PC-9 (cell line): ENCODE results near the gene KLHL8. TPM values are rescaled to one million over a fixed set of nuclear protein-coding genes. Genes with fewer than 3 reads are reported as not detected.

Experiments used
- BruUV-seq: library from RNA; stranded (reverse); fragments of 400-500 nt; replicated peaks from 2 replicates; lab custom pipeline; 2021; lab: Mats Ljungman, UMichigan
- CTCF ChIA-PET: fragments of 300-600 bp; sonication (Branson Sonifier 250); formaldehyde crosslinking; loops from one replicate; lab custom pipeline; 2022; ENCODE audit warnings: antibody characterized with exemption; lab: Charles Lee
- POLR2A ChIA-PET: fragments of 300-600 bp; sonication (Branson Sonifier 250); formaldehyde crosslinking; loops from one replicate; lab custom pipeline; 2022; ENCODE audit warnings: antibody characterized with exemption; ENCODE audit not compliant: unreplicated experiment; lab: Charles Lee
- DNase-seq, 2 experiments: peaks; one replicate each; pipeline versions ENCODE4 v3.0.0 to v3.0.0-alpha.2; 2015 to 2022; ENCODE audit warnings: mixed read lengths in 1 of 2
- H2AFZ ChIP-seq: fragments of 200-600 bp; sonication (generic); 2 replicates; pipeline ENCODE4 v1.8.1; 2017; ENCODE audit warnings: antibody characterized with exemption
- H3F3A ChIP-seq: fragments of 200-600 bp; sonication (generic); 2 replicates; pipeline ENCODE4 v1.8.1; 2017; ENCODE audit warnings: antibody characterized with exemption, mild to moderate bottlenecking, low read depth; ENCODE audit not compliant: insufficient read depth
- H3K27ac ChIP-seq: fragments of 200-600 bp; sonication (generic); 2 replicates; pipeline ENCODE4 v1.6.1; 2016; ENCODE audit warnings: mixed run types
- H3K27me3 ChIP-seq: fragments of 200-600 bp; sonication (generic); 2 replicates; pipeline ENCODE4 v1.6.1; 2016; ENCODE audit warnings: low read depth, mixed run types; ENCODE audit not compliant: insufficient read depth
- H3K36me3 ChIP-seq: fragments of 200-600 bp; sonication (generic); 2 replicates; pipeline ENCODE4 v1.6.1; 2016; ENCODE audit warnings: low read depth, mixed run types
- H3K4me1 ChIP-seq: fragments of 200-600 bp; sonication (generic); replicated peaks from 2 replicates; pipeline ENCODE4 v1.6.1; 2016; ENCODE audit warnings: mixed run types; ENCODE audit not compliant: insufficient read depth
- H3K4me2 ChIP-seq: fragments of 200-600 bp; sonication (generic); 2 replicates; pipeline ENCODE4 v1.6.1; 2017; ENCODE audit warnings: mixed run types
- H3K4me3 ChIP-seq: fragments of 200-600 bp; sonication (generic); 2 replicates; pipeline ENCODE4 v1.6.1; 2016; ENCODE audit warnings: mixed run types
- H3K79me2 ChIP-seq: fragments of 200-600 bp; sonication (generic); 2 replicates; pipeline ENCODE4 v1.6.1; 2017; ENCODE audit warnings: low read depth, mixed run types
- H3K9me2 ChIP-seq: fragments of 200-600 bp; sonication (generic); 2 replicates; pipeline ENCODE4 v1.8.1; 2017; ENCODE audit warnings: mild to moderate bottlenecking; ENCODE audit not compliant: insufficient read depth
- H3K9me3 ChIP-seq: fragments of 200-600 bp; sonication (generic); 2 replicates; pipeline ENCODE4 v1.8.1; 2016; ENCODE audit warnings: low read depth; ENCODE audit not compliant: insufficient read depth
- H4K20me1 ChIP-seq: fragments of 200-600 bp; sonication (generic); 2 replicates; pipeline ENCODE4 v1.8.1; 2017; ENCODE audit not compliant: insufficient read depth
- CTCF ChIP-seq: fragments of 200-600 bp; sonication (generic); conservative IDR thresholded peaks from 2 replicates; pipeline ENCODE4 v1.6.1; 2017; ENCODE audit warnings: mixed run types, antibody characterized with exemption, mild to moderate bottlenecking, moderate library complexity
- EZH2 ChIP-seq: fragments of 200-600 bp; sonication (generic); IDR thresholded peaks from 2 replicates; pipeline ENCODE4 v1.8.0; 2017; ENCODE audit warnings: antibody characterized with exemption, low read depth
- intact Hi-C: fragments of 100-400 bp; cut with micrococcal nuclease; formaldehyde crosslinking; loops from one replicate; pipeline ENCODE4 v1.10.0; 2022; ENCODE audit not compliant: unreplicated experiment
- total RNA-seq: library from RNA; stranded (reverse); gene quantifications from 2 replicates; pipeline ENCODE4 v1.2.3, GENCODE V29; 2021

Gene KLHL8
- total RNA-seq, 1 experiment from 2014 or later = 8.5 TPM

DNA sequence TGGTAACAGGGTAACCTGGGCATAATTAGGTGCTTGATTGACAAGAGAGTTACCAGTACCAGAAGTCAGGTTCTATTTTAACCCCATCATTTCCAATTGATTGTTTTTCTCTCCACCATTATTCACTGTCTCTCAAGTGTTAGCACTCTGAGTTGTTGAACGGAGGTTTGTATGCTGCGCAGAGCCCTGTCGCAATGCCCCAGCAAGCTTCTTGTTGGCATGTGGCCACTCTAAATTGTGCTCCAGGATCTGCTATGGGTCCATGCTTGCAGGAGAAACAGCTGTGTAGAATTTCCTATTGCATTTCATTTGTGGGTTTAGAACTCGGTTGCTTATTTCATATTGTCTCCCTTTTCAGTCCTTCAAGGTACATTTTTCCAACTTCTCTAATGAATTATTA lies 98.2 kb downstream of the KLHL8 start:
- DNase-seq = no peak
- no peaks in the 10 kb centered on the region for H3K36me3 ChIP-seq
- H3K27ac ChIP-seq = no peak overlapping the region
- no peak overlapping the region for H3K4me3 ChIP-seq
- H3K4me2 ChIP-seq = no peak overlapping the region
- H3K9me3 ChIP-seq = no peaks in the 10 kb centered on the region
- intact Hi-C loops = no loop called here
- no TSS peak for BruUV-seq
- CTCF ChIA-PET = interaction anchor here (0.6 kb wide), 1 partner anchor 31 kb away, joined by 3 read pairs; no protein-coding TSS in a partner anchor
- H3K4me1 ChIP-seq = no peaks in the 10 kb centered on the region
- no peaks in the 10 kb centered on the region for H3F3A ChIP-seq
- H3K79me2 ChIP-seq = no peaks in the 10 kb centered on the region
- POLR2A ChIA-PET = no interaction called here
- TF ChIP-seq EZH2 (no peak), CTCF (no peak)
- H4K20me1 ChIP-seq = no peaks in the 10 kb centered on the region
- no peaks in the 10 kb centered on the region for H3K27me3 ChIP-seq
- no peaks in the 10 kb centered on the region for H3K9me2 ChIP-seq
- H2AFZ ChIP-seq = no peak overlapping the region

- Histone ChIP-seq H3K9me3 (no peaks in the 10 kb centered on the region), H3K4me2 (no peak overlapping the region), H2AFZ (no peak overlapping the region), H3K79me2 (no peaks in the 10 kb centered on the region), H3K27me3 (no peaks in the 10 kb centered on the region), H3K4me1 (no peaks in the 10 kb centered on the region), H3K36me3 (no peaks in the 10 kb centered on the region), H4K20me1 (no peaks in the 10 kb centered on the region), H3F3A (no peaks in the 10 kb centered on the region), H3K9me2 (no peaks in the 10 kb centered on the region), H3K4me3 (no peak overlapping the region), H3K27ac (no peak overlapping the region)
- no peak for TF ChIP-seq EZH2
- no peak for TF ChIP-seq CTCF
- intact Hi-C loops = no loop called here
- POLR2A ChIA-PET = interaction anchor here (0.6 kb wide), 1 partner anchor 1870 kb away, joined by 3 read pairs; no protein-coding TSS in a partner anchor
- CTCF ChIA-PET = interaction anchor here (0.6 kb wide), 1 partner anchor 30 kb away, joined by 3 read pairs; no protein-coding TSS in a partner anchor
- no peak for DNase-seq
- BruUV-seq = no TSS peak
Measured at GRCh38 chr4:87121341-87122065, 98.9 kb downstream of the KLHL8 start.

- no peaks in the 10 kb centered on the region for H3K27me3 ChIP-seq
- H3F3A ChIP-seq = no peaks in the 10 kb centered on the region
- no peaks in the 10 kb centered on the region for H3K36me3 ChIP-seq
- H3K27ac ChIP-seq = no peak overlapping the region
- H3K9me2 ChIP-seq = no peaks in the 10 kb centered on the region
- no peaks in the 10 kb centered on the region for H3K9me3 ChIP-seq
- intact Hi-C loops = no loop called here
- no peak for DNase-seq
- H3K4me2 ChIP-seq = no peak overlapping the region
- TF ChIP-seq EZH2 = no peak
- no peak overlapping the region for H3K4me3 ChIP-seq
- ChIA-PET CTCF (no interaction called here), POLR2A (no interaction called here)
- BruUV-seq = no TSS peak
- no peaks in the 10 kb centered on the region for H3K79me2 ChIP-seq
- H2AFZ ChIP-seq = no peak overlapping the region
- H3K4me1 ChIP-seq = no peaks in the 10 kb centered on the region
- H4K20me1 ChIP-seq = no peaks in the 10 kb centered on the region
Measured at GRCh38 chr4:87120411-87121162, 99.8 kb downstream of the KLHL8 start.
